Peyer's patch (tissue), 4 donors: ENCODE data around the gene GPR132. TPM values are rescaled to one million over a fixed set of nuclear protein-coding genes. Genes with fewer than 3 reads are reported as not detected.
A peak's percentile ranks its signal among the peaks of the same experiment; 100 is the strongest.

Experiments
- DNase-seq, 3 donors: peaks; one replicate each; pipeline ENCODE4 v3.0.0-alpha.2; 2017 to 2019
- H3K27ac ChIP-seq, 4 donors: fragments of 200-600 bp; sonication (generic); one replicate each; pipeline ENCODE4 v1.5.1; 2016 to 2019
- H3K27me3 ChIP-seq, 2 donors: fragments of 200-600 bp; sonication (generic); one replicate each; pipeline ENCODE4 v1.5.1; 2019
- H3K36me3 ChIP-seq, 3 donors: fragments of 200-600 bp; sonication (generic); one replicate each; pipeline ENCODE4 v1.5.1; 2016 to 2019
- H3K4me1 ChIP-seq, 4 donors: fragments of 200-600 bp; sonication (generic); one replicate each; pipeline ENCODE4 v1.5.1; 2016 to 2019
- H3K4me3 ChIP-seq, 4 donors: fragments of 200-600 bp; sonication (generic); 1 replicate in 3 of 4; 2 replicates in 1 of 4; pipeline ENCODE4 v1.5.1; 2016 to 2019; ENCODE audit warnings: mild to moderate bottlenecking in 1 of 4
- H3K9me3 ChIP-seq, 4 donors: fragments of 200-600 bp; sonication (generic); one replicate each; pipeline ENCODE4 v1.5.1; 2016 to 2019; ENCODE audit warnings: mild to moderate bottlenecking in 1 of 4
- POLR2A ChIP-seq, 2 donors: fragments of 450-650 bp; IDR thresholded peaks; one replicate each; pipeline ENCODE4 v1.5.1; 2017; ENCODE audit warnings: antibody characterized with exemption in 2 of 2, mild to moderate bottlenecking in 2 of 2, moderate library complexity in 2 of 2
- total RNA-seq, 4 donors: library from RNA; depleted of rRNA; stranded (reverse); fragments of >200 nt; gene quantifications; one replicate each; pipeline ENCODE4 v1.1.0, GENCODE V29; 2016
- TF ChIP-seq, protein P1 (sequence below), 6 experiments: fragments of 450-650 bp in 4 of 6; fragments of 200-600 bp in 2 of 6; sonication (generic) in 1 of 6; IDR thresholded peaks; one replicate each; pipeline ENCODE4 v1.5.1; 2017 to 2019; ENCODE audit warnings: antibody characterized with exemption in 6 of 6, mild to moderate bottlenecking in 3 of 6, moderate library complexity in 1 of 6

The GPR132 gene
- total RNA-seq, 4 donors from 2014 or later: 1.5 to 29.7 (median 4.2) TPM

DNA sequence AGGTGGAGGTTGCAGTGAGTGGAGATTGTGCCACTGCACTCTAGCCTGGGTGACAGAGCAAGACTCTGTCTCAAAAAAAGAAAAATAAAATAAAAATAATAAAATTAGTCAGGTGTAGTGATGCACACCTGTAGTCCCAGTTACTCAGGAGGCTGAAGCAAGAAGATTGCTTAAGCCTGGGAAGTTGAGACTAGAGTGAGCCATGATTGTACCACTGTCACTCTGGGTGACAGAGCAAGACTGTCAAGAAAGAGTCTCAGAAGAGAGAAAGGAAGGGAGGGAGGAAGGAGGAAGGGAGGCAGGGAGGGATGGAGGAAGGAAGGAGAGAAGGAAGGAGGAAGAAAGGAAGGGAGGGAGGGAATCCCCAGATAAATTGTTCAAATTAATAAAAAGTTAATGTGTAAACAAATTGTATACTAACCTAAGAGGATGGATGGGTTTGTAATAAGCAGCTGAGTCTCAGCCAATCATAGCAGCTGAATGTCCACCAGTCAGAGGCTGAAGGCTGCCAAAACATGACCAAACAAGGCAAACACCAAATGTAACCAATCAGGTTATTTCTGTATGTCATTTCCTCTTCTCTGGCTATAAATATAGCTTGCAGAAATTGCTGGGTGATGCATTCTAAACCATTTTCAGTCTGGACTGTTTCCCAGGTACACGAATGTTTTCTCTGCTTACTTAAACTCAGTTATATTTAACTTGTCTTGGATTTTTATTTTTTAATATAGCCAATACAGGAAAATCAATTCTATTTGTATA is 38.2 kb downstream of the GPR132 start:
- no peak for DNase-seq
- H3K9me3 ChIP-seq: no peaks in the 10 kb centered on the region
- H3K27me3 ChIP-seq: no peaks in the 10 kb centered on the region
- H3K4me1 ChIP-seq: peaks cover 0 to 2% (median under 1%) of the 10 kb centered on the region in 4 donors
- TF ChIP-seq POLR2A (IDR thresholded peaks at IDR 0.05): no peak
- TF ChIP-seq, protein P1, sequence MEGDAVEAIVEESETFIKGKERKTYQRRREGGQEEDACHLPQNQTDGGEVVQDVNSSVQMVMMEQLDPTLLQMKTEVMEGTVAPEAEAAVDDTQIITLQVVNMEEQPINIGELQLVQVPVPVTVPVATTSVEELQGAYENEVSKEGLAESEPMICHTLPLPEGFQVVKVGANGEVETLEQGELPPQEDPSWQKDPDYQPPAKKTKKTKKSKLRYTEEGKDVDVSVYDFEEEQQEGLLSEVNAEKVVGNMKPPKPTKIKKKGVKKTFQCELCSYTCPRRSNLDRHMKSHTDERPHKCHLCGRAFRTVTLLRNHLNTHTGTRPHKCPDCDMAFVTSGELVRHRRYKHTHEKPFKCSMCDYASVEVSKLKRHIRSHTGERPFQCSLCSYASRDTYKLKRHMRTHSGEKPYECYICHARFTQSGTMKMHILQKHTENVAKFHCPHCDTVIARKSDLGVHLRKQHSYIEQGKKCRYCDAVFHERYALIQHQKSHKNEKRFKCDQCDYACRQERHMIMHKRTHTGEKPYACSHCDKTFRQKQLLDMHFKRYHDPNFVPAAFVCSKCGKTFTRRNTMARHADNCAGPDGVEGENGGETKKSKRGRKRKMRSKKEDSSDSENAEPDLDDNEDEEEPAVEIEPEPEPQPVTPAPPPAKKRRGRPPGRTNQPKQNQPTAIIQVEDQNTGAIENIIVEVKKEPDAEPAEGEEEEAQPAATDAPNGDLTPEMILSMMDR (IDR thresholded peaks at IDR 0.05): no peak
- no peak overlapping the region for H3K4me3 ChIP-seq
- H3K36me3 ChIP-seq: no peaks in the 10 kb centered on the region
- H3K27ac ChIP-seq: peak overlapping the region in 1 of 4 donors; percentile 18

DNA sequence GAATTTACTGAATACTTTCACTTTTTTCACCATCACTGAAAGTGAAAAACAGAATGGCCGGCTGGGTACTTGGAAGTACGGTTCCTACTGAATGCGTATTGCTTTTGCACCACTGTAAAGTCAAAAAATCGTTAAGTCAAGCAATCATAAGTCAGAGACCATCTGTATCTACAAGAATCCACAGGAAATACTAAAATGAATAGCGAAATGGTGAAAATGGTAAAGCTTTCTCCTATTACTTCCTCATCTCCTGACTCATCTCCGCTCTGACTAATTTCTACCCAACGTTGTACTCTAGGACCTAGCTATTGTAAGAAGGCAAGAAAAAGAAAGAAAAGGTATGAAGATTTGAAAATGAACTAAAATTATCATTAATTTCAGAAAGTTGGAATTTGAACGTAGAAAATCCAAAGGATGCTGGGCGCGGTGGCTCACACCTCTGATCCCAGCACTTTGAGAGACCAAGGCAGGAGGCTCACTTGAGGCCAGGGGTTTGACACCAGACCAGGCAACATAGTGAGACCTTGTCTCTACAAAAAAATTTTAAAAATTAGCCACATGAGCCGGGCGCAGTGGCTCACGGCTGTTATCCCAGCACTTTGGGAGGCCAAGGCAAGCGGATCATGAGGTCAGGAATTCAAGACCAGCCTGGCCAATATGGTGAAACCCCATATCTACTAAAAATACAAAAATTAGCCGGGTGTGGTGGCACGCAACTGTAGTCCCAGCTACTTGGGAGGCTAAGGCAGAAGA is 39.0 kb downstream of the GPR132 start:
- Histone ChIP-seq H3K4me3 (no peak overlapping the region), H3K27ac (no peak overlapping the region)
- TF ChIP-seq, protein P1 (IDR thresholded peaks at IDR 0.05): no peak
- no peak for TF ChIP-seq POLR2A (IDR thresholded peaks at IDR 0.05)

GRCh38 chr14:105025429-105025828 is 39.8 kb downstream of the GPR132 start:
- H3K9me3 ChIP-seq: no peaks in the 10 kb centered on the region
- no peaks in the 10 kb centered on the region for H3K36me3 ChIP-seq
- no peaks in the 10 kb centered on the region for H3K27me3 ChIP-seq
- peaks cover 2 to 7% (median 5%) of the 10 kb centered on the region in 4 donors for H3K4me1 ChIP-seq
- TF ChIP-seq, protein P1 (IDR thresholded peaks at IDR 0.05): no peak
- TF ChIP-seq POLR2A (IDR thresholded peaks at IDR 0.05): no peak
- H3K4me3 ChIP-seq: no peak overlapping the region
- DNase-seq: no peak
- H3K27ac ChIP-seq: no peak overlapping the region

More for the DNA sequence above, 39.0 kb downstream of the GPR132 start:
- no peaks in the 10 kb centered on the region for H3K27me3 ChIP-seq
- no peak for DNase-seq
- H3K4me1 ChIP-seq: peaks cover 0 to 7% (median 5%) of the 10 kb centered on the region in 4 donors
- no peaks in the 10 kb centered on the region for H3K36me3 ChIP-seq
- no peaks in the 10 kb centered on the region for H3K9me3 ChIP-seq

GRCh38 chr14:105023791-105024480 is 41.3 kb downstream of the GPR132 start:
- no peak for DNase-seq
- H3K27me3 ChIP-seq: no peaks in the 10 kb centered on the region
- TF ChIP-seq, protein P1 (IDR thresholded peaks at IDR 0.05): no peak
- no peaks in the 10 kb centered on the region for H3K9me3 ChIP-seq
- peaks cover 5 to 19% (median 16%) of the 10 kb centered on the region in 4 donors for H3K4me1 ChIP-seq
- H3K27ac ChIP-seq: no peak overlapping the region
- no peaks in the 10 kb centered on the region for H3K36me3 ChIP-seq
- no peak overlapping the region for H3K4me3 ChIP-seq

DNA sequence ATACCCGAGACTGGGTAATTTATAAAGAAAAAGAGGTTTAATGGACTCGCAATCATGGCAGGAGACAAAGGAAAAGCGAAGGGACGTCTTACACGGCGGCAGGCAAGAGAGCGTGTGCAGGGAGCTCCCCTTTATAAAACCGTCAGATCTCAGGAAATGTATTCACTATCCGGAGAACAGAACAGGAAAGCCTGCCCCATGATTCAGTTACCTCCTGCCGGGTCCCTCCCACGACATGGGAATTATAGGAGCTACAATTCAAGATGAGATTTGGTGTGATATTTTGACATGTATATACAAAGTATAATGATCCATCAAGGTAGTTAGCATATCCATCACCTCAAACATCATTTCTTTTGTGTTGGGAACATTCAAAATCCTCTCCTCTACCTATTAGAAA is 42.1 kb downstream of the GPR132 start:
- Histone ChIP-seq H3K36me3 (no peaks in the 10 kb centered on the region), H3K9me3 (no peaks in the 10 kb centered on the region), H3K4me1 (peaks cover 5 to 27% (median 16%) of the 10 kb centered on the region in 4 donors), H3K27me3 (no peaks in the 10 kb centered on the region), H3K27ac (no peak overlapping the region), H3K4me3 (no peak overlapping the region)
- DNase-seq: no peak
- TF ChIP-seq, protein P1 (IDR thresholded peaks at IDR 0.05): no peak
- TF ChIP-seq POLR2A (IDR thresholded peaks at IDR 0.05): no peak
